Adipocyte (in vitro differentiated cells): Measurements from ENCODE around the gene SSPN.
A peak's percentile ranks its signal among the peaks of the same experiment; 100 is the strongest.
"Not testable (repeated sequence)": the region's sequence is repeated elsewhere in the genome, so short reads cannot be mapped to it uniquely, and the experiment has no call there.

ENCODE experiments used
- DNase-seq: peaks from one replicate; pipeline ENCODE4 v3.0.0-alpha.2; 2015; ENCODE audit warnings: low read depth
- H3K27me3 ChIP-seq: replicated peaks from 2 replicates; pipeline ENCODE4 v1.7.0; 2013; ENCODE audit warnings: mild to moderate bottlenecking, low read length, moderate library complexity; ENCODE audit not compliant: control insufficient read depth, insufficient read depth
- H3K36me3 ChIP-seq: 2 replicates; pipeline ENCODE4 v1.7.0; 2013; ENCODE audit warnings: low read length, mild to moderate bottlenecking, moderate library complexity; ENCODE audit not compliant: control insufficient read depth, insufficient read depth, severe bottlenecking
- H3K4me1 ChIP-seq: 2 replicates; pipeline ENCODE4 v1.7.0; 2013; ENCODE audit warnings: mild to moderate bottlenecking, low read length, moderate library complexity; ENCODE audit not compliant: control insufficient read depth, insufficient read depth
- H3K4me3 ChIP-seq: 2 replicates; pipeline ENCODE4 v1.7.0; 2013; ENCODE audit warnings: mild to moderate bottlenecking, low read length, moderate library complexity
- H3K9ac ChIP-seq: 2 replicates; pipeline ENCODE4 v1.7.0; 2013; ENCODE audit warnings: mild to moderate bottlenecking, low read length, moderate library complexity
- H3K9me3 ChIP-seq: 2 replicates; pipeline ENCODE4 v1.7.0; 2013; ENCODE audit warnings: mild to moderate bottlenecking, low read length, moderate library complexity; ENCODE audit not compliant: control insufficient read depth

The SSPN gene

GRCh38 chr12:26231921-26232320 lies 36.5 kb downstream of the SSPN start:
- Histone ChIP-seq H3K27me3 (peaks cover 4% of the 10 kb centered on the region), H3K9me3 (no peaks in the 10 kb centered on the region), H3K4me3 (no peak overlapping the region), H3K9ac (no peak overlapping the region), H3K4me1 (peaks cover 7% of the 10 kb centered on the region), H3K36me3 (no peaks in the 10 kb centered on the region)
- no peak for DNase-seq

GRCh38 chr12:26233631-26234030 lies 38.3 kb downstream of the SSPN start:
- no peaks in the 10 kb centered on the region for H3K36me3 ChIP-seq
- no peaks in the 10 kb centered on the region for H3K9me3 ChIP-seq
- no peak overlapping the region for H3K4me3 ChIP-seq
- H3K4me1 ChIP-seq = peaks cover 11% of the 10 kb centered on the region
- DNase-seq = peak; percentile 31
- H3K27me3 ChIP-seq = no peaks in the 10 kb centered on the region
- H3K9ac ChIP-seq = no peak overlapping the region

DNA sequence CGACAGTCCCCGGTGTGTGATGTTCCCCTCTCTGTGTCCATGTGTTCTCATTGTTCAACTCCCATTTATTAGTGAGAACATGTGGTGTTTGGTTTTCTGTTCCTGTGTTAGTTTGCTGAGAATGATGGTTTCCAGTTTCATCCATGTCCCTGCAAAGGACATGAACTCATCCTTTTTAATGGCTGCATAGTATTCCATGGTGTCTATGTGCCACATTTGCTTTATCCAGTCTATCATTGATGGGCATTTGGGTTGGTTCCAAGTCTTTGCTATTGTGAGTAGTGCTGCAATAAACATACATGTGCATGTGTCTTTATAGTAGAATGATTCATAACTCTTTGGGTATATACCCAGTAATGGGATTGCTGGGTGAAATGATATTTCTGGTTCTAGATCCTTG lies 40.1 kb downstream of the SSPN start:
- DNase-seq, H3K4me3 ChIP-seq, H3K9ac ChIP-seq, H3K9me3 ChIP-seq, H3K27me3 ChIP-seq, H3K36me3 ChIP-seq: not testable (repeated sequence)
- H3K4me1 ChIP-seq = peaks cover 23% of the 10 kb centered on the region

GRCh38 chr12:26238341-26239121 lies 43.2 kb downstream of the SSPN start:
- H3K36me3 ChIP-seq = no peaks in the 10 kb centered on the region
- no peaks in the 10 kb centered on the region for H3K9me3 ChIP-seq
- H3K27me3 ChIP-seq = peaks cover 3% of the 10 kb centered on the region
- H3K4me3 ChIP-seq = no peak overlapping the region
- H3K9ac ChIP-seq = no peak overlapping the region
- peaks cover 22% of the 10 kb centered on the region for H3K4me1 ChIP-seq
- peak; percentile 35 for DNase-seq

DNA sequence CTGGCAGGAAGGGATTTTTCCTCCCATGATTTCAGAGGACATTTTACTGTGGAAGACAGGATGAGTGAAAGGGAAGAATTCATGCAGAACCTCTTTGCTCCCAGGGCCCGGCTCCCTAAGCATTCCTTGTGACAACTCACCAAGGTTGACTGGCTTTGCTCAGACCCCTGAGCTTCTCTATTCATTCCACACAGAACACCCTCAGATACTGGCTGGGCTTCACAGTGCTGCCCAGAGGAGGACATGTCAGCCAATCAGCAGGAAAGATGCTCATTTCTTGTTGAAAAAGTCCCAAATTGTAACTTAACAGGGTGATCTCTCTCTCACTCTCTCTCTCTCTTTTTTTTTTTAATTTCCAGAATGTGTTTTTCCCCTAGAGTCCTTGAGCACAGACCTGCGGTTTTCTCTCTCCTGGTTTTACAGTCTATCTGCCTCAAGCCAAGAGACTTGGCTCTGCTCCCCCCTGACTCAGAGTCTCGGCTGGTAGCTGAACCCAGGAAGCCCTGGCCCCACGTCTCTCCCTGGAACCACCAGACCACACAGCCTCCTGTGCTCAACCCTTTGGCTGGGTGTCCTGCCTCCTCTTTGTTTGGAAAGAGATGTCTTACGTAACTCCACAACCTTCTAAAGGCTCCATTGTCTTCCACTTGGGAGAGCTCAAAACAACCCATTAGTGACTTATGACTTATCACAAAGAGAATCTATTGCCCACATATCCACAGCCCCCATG lies 43.9 kb downstream of the SSPN start:
- Histone ChIP-seq H3K4me3 (no peak overlapping the region), H3K4me1 (peaks cover 16% of the 10 kb centered on the region), H3K9ac (no peak overlapping the region), H3K36me3 (no peaks in the 10 kb centered on the region), H3K9me3 (no peaks in the 10 kb centered on the region), H3K27me3 (peaks cover 6% of the 10 kb centered on the region)
- peak; percentile 81 for DNase-seq

DNA sequence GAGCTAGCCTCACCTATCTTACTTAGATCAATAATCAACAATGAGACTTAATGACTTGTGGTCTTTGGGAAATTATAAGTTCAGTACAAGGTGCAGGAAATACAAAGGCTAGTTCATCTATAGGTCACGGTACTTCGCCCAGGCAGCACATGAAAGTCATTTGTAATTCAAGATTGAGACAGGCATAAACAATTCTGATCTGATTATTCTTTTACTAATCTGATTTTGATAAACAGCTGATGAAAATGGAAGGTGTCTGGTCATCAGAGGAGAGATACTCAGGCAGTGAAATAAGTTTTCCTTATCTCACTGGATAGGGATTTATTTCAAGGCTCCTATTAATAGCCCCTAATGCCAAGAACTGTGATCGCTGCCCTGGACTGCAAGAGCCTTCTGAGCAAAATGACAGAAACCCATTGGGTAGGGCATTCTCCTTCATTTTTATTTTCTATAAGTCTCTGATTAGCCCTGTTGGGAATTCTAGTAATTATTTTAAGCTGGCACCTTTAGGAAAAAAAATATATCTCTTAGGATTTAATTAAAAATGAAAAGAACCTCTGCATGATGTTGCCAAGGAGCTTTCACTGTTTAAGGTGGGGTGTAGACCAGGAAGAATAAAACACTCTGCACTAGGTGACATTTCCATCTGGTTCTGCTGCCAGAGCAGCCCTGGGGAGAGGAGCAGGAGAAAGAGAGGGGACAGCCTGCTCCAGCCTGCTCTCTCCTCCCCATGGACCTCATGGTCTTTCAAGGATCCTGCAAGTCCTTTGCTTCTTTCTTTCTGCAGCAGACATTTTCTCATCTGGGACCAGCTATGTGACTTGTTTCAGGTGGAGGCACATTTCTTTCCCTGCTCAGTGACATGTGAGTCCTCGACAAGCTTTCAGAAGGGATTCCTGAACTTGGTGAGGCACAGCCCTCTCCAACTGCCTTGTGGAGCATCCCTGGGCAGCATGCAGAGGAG lies 44.8 kb downstream of the SSPN start:
- DNase-seq = no peak
- Histone ChIP-seq H3K4me3 (no peak overlapping the region), H3K9ac (no peak overlapping the region), H3K27me3 (peaks cover 11% of the 10 kb centered on the region), H3K36me3 (no peaks in the 10 kb centered on the region), H3K4me1 (peaks cover 16% of the 10 kb centered on the region), H3K9me3 (no peaks in the 10 kb centered on the region)

DNA sequence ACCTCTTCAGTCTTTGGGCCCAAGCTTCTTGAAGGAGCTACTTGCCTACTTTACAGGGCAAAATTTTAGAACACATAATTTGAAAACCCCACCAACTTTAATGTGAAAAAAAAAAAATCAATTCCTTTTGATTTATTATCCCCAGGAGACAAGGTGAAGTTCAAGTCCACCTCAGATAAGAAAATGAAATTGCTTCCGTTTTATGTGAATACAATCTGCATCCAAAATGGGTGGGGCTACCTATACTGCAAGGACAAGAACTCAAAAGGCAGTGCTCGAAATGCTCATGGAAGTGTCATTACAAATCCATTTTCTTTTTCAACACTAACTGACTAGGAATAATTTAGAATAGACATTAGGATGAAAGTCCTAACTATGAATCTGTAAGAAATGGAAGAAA lies 45.7 kb downstream of the SSPN start:
- H3K4me1 ChIP-seq = peaks cover 16% of the 10 kb centered on the region
- H3K9me3 ChIP-seq = no peaks in the 10 kb centered on the region

DNA sequence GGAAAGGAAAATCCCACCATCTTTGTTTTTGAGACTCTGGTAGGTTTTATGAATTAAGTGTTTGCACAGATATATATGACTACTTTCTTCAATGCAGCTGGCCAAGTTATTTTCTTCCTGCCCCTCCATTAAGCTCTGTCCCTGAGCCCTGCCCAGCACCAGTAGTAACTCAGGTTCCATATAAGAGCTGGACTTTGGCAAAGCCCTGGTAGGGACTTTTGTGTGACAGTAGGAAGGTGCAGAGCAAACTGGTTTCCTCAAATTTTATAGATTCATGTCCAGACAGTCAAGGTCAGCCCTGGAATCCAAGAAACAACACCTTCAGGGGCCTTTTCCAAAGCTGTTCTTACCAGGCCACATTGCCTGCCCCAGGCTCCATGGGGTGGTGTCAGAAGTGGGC lies 47.3 kb downstream of the SSPN start:
- no peaks in the 10 kb centered on the region for H3K9me3 ChIP-seq
- H3K4me1 ChIP-seq = peaks cover 16% of the 10 kb centered on the region
- no peak for DNase-seq
- H3K27me3 ChIP-seq = peaks cover 11% of the 10 kb centered on the region
- no peak overlapping the region for H3K9ac ChIP-seq
- no peaks in the 10 kb centered on the region for H3K36me3 ChIP-seq
- H3K4me3 ChIP-seq = no peak overlapping the region

More for the DNA sequence above, 45.7 kb downstream of the SSPN start:
- H3K4me3 ChIP-seq = no peak overlapping the region
- H3K27me3 ChIP-seq = peaks cover 11% of the 10 kb centered on the region
- no peak overlapping the region for H3K9ac ChIP-seq
- DNase-seq = no peak
- no peaks in the 10 kb centered on the region for H3K36me3 ChIP-seq

DNA sequence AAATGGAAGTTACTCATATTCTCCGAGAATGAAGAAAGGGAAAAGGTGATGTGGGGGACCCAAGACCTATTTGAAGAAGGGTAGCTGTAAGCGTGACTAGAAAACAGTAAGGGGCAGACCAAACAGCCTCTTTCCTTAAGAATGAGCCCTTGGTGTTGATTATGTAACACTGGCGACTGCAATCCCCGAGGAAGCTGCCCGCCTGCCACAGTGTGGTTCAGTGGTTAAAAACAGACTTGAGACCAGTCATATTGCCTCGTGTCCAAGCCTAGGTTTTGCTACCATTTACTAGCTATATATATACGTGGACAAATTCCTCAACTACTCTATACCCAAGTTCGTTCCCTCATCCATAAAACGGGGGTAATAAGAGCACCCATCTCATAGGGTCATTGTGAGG lies 49.1 kb downstream of the SSPN start:
- Histone ChIP-seq H3K4me3 (no peak overlapping the region), H3K9ac (no peak overlapping the region), H3K9me3 (peaks cover 4% of the 10 kb centered on the region), H3K36me3 (no peaks in the 10 kb centered on the region), H3K27me3 (peaks cover 11% of the 10 kb centered on the region), H3K4me1 (peaks cover 5% of the 10 kb centered on the region)
- DNase-seq = no peak

DNA sequence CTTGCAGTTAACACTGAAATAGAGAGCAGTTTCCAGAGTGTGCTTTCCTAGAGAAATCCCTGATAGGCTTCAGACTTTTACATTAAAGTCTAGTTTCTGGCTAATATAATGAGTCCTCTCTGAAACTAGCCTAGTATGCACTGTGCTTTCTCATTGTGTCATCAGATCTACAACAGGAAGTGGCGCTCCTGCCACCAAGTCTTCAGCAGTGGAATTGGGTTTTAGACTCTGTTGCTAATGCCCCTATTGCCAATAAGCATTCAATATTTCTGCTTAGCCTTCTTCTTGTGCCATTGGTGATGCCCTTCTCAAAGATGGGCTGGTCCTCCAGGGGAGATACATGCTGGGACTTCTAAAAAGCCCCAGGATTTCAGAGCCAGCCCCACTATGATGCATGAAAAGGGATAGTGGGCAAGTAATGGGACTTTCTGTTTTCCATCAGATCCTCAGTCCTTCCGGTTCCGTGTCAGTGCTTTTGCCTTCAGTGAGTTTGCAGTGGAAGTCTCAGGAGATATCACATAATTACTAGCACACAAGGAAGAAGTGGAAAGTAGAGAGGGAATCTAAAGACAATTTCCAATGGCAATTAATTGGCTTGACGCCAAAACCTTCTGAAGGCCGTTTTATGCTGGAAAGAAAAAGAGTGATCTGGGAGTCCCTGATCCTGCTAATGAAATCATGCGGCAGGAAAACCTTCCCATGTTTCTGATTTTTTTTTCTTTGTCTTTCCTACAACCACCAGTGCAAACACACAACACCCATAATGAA lies 50.0 kb downstream of the SSPN start:
- Histone ChIP-seq H3K4me3 (no peak overlapping the region), H3K9ac (no peak overlapping the region), H3K36me3 (no peaks in the 10 kb centered on the region), H3K4me1 (no peaks in the 10 kb centered on the region), H3K27me3 (peaks cover 11% of the 10 kb centered on the region), H3K9me3 (peaks cover 8% of the 10 kb centered on the region)
- no peak for DNase-seq
